GM21528 (cell line): Measurements from ENCODE around the gene PDCL3.

Experiments used
- ATAC-seq: cut with Tn5 transposase; IDR thresholded peaks from one replicate; pipeline ENCODE4 v1.9.1; 2021; ENCODE audit warnings: mild to moderate bottlenecking, moderate library complexity; ENCODE audit not compliant: unreplicated experiment, low FRiP score

Gene PDCL3

DNA sequence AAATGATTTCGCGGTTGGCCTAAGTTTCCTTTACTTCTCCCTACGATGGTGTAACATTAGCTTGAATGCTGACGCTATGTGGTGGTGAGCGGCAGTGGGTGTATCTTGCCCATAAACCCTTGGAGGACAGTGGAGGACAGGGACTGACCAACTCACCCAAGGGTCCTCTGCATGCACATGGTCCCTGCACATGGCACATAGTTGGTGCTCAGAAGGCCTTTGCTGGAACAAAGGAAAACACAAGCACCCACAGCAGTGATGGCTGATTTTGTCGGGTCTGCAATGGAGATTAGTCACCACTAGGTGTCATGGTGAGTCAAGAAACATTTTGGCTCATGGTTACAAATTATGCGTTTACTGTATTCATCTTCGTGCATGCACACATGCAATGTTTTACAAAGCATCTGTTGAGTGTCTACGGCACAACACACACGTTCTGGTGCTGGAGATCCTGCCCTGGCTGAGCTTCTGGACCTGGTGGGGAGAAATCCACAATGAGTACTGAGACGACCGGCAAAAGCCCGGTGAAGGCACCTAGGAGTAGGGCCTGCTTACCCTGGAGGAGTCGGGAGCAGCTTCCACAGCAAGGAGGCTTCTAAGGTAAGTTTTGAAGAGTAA, 44.0 kb downstream of the PDCL3 start:
- ATAC-seq: no peak

DNA sequence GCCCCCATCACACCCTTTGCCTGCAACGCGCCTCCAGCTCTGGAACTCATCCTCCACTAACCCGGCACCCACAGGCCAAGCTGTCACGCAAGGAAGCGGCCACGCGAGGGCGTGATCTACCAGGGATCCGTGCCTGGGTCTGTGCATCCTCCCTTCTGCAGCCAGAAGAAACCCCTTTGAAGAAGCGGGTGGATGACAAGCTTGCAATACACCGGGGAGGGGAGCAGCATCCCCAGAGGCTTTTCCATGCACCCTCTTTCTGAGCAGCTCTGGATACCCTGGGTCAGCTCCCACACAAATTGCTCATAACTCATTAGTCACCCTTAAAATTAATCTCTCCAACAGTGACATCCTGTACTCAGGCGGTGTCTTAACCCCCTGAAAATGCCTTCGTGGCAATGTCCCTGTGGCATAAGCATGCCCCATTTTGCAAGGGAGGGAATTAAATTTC, 47.6 kb downstream of the PDCL3 start:
- ATAC-seq: no peak

DNA sequence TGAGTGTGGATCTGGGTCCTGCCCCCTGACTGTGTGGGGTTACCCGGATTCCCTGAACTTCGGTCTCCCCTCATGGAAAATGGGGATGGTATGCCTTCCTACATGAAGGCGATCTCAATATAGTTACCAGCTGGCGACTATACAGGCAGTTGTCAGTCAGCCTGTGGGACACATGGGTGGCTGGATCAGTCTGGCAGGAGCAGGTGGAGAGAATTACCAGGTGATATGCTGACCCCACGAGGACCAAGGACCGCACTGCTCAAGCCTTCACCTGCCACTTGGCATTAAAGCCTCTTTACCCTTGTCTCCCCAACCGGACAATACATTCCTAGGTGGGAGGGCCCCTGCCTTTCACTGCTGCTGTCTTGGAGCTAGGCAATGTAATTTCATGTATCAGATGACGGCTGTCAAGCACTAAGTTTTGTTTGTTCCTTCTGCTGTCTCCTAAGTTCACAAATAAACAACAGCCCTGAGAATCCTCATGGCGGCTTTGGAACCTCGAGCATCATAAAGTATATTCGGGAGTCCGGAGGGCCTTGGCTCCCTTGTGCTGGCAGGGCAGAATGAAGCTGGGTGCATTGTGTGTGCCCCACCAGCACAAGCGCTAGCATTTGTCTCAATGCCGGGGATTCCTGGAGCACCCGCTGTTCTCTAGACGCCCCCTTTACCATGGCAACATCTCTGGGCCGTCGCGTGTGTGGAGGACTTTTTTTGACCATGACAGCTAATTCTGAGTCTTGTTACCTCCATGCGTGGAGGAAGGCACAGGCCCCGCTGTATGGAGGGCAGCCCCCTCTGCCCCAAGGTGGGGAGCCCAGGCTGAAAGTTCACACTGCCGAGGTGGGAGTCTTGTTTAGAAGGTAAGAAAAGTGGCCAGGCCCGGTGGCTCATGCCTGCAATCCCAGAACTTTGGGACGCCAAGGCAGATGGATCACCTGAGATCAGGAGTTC, 48.6 kb downstream of the PDCL3 start:
- ATAC-seq: no peak

DNA sequence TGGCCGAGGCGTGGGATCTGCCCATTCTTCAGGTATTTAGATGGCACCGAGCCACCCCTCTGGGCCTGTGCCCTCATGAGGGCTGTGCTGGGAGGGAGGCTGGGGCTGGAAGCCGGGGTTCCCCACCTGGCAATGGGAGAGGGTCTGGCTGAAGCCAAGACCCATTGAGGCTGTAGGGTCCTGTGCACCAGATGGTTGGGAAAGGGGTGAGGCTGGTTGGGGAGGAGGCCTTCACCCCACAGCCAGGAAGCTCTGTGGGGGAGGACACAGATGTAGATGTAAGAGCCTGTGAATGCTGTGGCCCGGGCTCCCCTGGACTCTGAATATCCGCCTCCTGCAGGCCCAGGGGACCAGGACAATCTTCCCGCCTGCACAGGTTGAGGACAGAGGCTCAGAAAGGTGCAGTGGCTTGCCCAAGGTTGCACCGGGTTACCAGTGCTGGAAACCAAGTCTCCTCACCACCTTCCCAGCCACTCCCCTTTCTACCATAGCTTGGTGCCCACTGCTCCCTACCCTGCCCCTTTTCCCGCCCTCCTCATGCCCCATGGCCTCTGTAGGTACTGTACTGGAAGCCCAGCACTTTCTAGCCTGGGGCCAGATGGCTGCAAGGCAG, 49.7 kb downstream of the PDCL3 start:
- ATAC-seq: no peak

DNA sequence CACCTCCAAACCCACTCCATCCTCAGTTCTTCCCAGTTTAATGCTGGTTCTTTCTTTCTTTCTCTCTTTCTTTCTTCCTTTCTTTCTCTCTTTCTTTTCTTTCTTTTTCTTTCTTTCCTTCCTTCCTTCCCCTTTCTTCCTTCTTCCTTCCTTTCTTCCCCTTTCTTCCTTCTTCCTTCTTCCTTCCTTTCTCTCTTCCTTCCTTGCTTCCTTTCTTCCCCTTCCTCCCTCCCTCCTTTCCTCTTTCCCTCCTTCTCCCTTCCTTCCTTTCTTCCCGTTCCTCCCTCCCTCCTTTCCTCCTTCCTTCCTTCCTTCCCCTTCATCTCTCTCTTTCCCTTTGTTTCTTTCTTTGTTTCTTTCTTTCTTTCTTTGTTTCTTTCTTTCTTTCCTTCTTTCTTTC, 50.9 kb downstream of the PDCL3 start:
- ATAC-seq: no peak

DNA sequence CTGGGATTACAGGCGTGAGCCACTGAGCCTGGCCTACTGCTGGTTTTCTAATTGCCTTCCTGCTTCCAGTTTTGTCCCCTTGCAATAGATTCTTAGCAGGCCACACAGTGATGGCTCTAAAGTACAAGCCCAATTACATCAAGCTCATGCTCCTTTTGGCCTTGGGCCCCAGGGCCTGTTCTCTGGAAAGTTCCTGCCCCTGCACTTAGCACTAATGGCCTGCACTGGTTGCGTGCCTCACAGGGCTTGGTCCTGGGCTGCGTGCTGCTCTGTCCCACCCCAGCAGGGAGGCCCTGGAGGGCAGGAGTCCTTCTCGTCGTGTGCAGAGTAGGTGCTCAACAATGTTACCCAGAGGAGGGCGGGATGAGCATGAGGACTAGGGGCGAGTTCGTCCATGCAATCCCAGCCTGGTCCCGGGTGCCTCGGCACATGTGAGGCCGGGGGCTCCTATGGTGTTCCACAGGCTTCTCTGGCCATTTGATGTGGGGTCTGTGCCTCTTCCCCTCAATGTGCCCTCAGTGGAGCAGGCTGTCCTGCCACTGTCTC, 51.7 kb downstream of the PDCL3 start:
- no peak for ATAC-seq

DNA sequence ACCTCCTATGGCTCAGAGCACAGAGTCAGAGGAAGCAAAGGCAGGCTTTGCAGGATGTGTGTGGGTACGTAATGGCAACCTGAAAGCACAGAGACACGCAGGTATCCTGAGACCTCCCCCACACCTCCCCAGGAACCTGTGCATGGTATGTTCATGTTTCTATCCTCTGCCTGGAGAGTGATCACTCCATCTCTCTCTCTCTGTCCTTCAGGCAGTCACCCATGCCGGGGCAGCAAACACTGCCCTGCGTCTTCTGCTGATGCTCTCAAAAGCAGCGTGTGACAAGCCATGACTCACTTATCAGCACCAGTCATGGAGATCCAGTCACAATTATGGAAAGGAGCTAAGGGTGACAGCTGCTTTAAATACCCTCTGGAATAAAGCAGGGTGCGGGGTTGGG, 52.7 kb downstream of the PDCL3 start:
- ATAC-seq: no peak

DNA sequence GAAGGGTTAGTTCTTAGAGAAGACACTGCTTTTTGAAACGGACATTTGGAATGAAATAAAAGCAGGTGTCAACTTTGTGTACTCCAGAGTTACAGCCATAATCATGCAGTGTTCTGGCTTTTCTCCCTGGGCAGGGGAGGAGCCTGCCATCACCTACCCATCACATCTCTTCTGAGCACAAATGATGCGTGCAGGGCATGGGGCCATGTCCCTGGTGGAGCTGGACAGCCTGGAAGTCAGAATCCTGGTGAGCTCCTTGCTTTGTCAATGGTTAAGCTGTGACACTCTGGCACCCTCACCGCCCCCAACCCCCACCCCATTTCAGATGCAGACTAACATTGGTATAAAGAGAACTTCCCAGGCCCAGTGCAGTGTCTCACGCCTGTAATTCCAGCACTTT, 53.1 kb downstream of the PDCL3 start:
- no peak for ATAC-seq

DNA sequence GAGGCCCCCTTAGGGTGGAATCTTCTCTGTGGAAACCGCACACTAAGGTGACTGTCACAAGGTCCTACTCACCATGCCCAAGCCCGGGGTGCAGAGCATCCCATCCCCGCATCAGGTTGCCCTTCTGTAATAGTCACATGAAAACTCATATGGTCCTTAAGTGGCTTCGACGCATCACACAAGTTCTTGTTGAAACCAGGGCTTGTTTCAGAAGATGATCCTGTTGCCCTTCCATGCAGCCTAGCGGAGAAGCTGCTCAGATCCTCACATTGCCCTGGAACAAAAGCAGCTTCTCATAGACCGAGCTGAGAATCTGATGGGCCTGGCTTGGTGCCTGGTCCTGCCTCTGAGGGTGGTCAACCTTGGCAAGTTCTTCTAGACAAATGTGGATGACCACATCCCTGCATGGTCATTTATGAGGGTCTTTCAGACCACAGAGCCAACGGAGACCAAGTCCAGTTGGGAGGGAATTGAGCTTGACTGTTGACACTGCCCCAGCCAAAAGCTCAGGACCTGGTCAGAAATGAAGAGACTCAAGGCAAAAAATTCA, 54.1 kb downstream of the PDCL3 start:
- ATAC-seq: no peak

DNA sequence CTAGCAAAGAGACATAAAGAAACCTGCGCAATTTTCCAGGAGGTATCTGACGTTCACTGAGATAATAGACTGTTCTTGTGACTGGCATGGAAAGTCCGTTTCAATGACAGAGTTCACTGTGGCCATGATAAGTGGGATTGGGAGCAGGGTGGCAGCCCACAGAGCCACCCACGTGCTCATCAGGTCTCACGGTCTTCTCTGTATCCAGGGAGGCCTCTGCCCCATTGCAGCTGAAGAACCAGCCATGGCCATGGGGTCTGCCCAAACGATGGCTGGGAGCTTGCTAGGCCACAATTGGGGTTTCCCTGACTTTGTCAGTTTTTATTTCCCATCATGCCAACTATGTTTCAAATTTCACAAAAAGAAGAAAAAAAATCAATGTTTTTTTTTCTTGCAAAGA, 57.2 kb downstream of the PDCL3 start:
- ATAC-seq: no peak

DNA sequence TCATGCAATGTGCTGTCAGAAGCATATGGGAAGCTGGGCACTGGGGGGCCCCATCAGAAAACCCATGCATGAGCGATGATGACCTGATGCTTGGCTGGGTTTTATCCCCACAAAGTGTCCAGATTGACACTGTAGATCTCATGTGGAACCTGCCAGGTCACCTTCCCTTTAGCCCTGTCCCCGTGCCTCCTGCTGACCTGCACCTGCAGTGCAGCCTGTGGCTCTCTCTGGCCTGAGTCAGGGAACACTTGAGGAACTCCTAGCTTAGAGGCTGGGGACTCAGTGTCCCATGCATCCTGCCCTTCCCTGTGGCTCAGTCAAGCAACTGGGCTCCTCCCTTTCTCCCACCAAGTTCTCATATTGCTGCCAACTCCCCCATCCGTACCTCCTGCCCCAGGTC, 57.7 kb downstream of the PDCL3 start:
- ATAC-seq: no peak

DNA sequence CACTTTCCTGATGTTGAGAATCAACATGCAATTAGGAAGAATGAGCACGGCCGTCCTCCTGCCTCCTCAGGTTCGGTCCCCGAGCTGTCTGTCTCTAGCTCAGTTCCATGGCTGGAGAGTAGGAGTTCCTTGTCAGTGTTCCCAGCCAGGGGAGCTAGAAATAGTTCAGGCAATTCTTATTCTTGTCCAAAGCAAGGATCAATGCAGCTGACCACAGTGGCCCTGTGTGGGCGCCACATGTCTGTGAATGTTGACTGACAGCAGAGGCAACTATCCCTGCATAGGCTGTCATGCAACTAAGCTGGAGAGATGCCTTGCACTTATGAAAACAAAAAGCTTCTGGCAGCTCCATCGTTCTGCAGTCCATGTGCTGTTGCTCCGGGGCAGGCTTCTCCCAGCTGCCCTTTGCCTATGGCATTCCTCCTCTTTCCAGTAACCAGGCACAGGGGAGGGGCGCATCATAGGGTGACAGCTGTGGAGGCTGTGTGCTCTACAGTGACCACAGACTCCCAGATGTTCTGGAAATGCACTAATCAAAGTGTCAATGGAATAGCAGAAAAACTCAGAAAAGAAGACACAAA, 58.7 kb downstream of the PDCL3 start:
- no peak for ATAC-seq

DNA sequence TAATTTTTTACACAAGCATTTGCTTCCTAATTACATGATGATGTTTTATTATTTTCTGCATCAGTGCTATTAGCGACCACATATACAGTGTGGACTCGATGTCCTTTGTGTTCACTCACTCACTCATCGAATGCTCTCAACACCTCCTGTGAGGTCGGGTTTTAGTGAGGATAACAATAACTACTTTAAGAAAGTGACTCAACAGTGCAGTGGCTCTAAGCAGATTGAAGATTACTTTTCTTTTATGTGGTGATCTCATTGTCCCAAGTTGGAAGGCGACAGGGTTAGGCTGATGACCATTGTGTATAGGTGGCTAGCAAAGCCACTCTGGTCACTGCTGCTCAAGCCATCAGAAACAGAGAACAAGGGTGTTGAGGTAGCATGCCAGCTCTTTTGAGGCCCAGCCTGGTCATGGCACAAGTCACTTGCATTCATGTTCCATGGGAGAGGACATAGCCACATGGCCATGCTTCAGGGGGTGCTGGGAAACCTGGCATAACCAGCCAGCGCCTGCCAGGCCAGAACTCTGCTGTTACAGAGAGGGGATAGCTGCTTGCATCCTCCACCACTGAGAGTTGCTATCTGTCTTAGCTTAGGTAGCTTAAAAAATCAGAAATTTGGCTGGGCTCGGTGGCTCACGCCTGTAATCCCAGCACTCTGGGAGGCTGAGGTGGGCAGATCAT, 60.4 kb downstream of the PDCL3 start:
- no peak for ATAC-seq

DNA sequence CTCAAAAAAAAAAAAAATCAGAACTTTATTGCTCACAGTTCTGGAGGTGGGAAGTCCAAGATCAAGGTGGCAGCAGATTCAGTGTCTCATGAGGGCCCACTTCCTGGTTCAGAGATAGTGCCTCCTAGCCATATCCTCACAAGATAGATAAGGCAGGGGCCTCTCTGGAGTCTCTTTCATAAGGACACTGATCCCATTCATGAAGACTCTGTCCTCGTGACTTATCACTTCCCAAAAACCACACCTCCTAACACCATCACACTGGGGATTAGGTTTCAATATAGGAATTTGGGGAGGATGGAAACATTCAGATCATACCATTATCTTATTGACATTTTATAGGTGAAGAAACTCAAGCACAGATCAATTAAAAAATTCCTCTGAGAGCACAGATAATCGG, 61.1 kb downstream of the PDCL3 start:
- ATAC-seq: no peak

DNA sequence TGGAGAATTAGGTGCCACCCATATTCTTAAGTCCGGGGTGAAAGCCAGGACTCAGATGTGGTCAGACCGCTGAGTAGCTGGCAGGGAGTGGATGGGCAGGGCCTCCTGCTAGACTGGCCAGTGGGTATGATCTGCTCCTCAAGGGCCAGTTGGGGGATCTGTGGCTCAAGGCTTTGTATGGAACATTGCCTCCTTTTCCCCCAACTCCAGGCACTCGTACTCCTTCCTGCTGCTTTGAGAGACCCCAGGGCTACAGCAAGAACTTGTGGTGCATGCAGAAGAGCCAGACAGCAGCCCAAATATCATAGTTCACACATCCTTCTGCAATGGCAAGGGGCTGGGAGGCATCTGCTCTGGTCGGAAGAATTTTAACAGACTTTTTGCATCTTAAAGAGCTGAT, 61.7 kb downstream of the PDCL3 start:
- no peak for ATAC-seq

DNA sequence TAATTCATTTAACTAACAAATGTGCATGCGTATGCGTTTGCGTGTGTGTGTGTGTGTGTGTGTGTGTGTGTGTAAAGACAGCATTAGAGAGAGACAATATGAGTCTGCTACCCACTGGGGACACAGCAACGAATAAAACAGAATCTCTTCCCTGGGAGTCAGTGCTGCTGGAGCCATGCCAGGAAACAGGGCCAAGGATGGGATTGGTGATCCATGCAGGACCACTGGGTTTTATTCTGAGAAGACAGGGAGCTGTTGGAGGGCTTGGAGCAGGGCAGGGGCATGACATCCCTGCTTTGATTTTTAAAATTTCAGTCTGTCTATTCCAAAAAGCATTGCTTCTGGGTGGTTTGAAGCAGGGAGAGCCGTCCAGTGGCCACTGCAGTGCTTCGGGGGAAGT, 62.9 kb downstream of the PDCL3 start:
- no peak for ATAC-seq
